ENCODE measurements around the gene DHRS3.

DHRS3 gene

GRCh38 chr1:12637693-12638092, 19.7 kb upstream of the DHRS3 start:
- DNase-seq = no peak

- DNase-seq = no peak
These were observed 18.3 kb upstream of the DHRS3 start for GRCh38 chr1:12636098-12636950.

GRCh38 chr1:12634696-12635202, 16.7 kb upstream of the DHRS3 start:
- no peak for DNase-seq

GRCh38 chr1:12634156-12634555, 16.1 kb upstream of the DHRS3 start:
- DNase-seq = no peak

- no peak for DNase-seq
These were observed 13.6 kb upstream of the DHRS3 start for GRCh38 chr1:12631571-12631970.

GRCh38 chr1:12630946-12631530, 13.0 kb upstream of the DHRS3 start:
- no peak for DNase-seq

- DNase-seq = no peak
These were observed 12.2 kb upstream of the DHRS3 start for GRCh38 chr1:12629985-12630760.

GRCh38 chr1:12629511-12629956, 11.5 kb upstream of the DHRS3 start:
- no peak for DNase-seq

GRCh38 chr1:12627296-12627695, 9.3 kb upstream of the DHRS3 start:
- no peak for DNase-seq

GRCh38 chr1:12626888-12627287, 8.9 kb upstream of the DHRS3 start:
- DNase-seq = no peak

- no peak for DNase-seq
These were observed 7.3 kb upstream of the DHRS3 start for GRCh38 chr1:12625276-12625675.

GRCh38 chr1:12622506-12622905, 4.5 kb upstream of the DHRS3 start:
- DNase-seq = no peak

- DNase-seq = no peak
These were observed 3.6 kb upstream of the DHRS3 start for GRCh38 chr1:12621346-12622335.

- no peak for DNase-seq
These were observed 2.9 kb upstream of the DHRS3 start for GRCh38 chr1:12620931-12621330.

GRCh38 chr1:12620488-12620865, 2.5 kb upstream of the DHRS3 start:
- DNase-seq = no peak

- DNase-seq = peak; percentile 73
These were observed 1.9 kb upstream of the DHRS3 start for GRCh38 chr1:12619792-12620487.

GRCh38 chr1:12618965-12619791, 1.2 kb upstream of the DHRS3 start:
- DNase-seq = peak; percentile 38 to 45

- no peak for DNase-seq
These were observed 603 bp upstream of the DHRS3 start for GRCh38 chr1:12618661-12618964.

GRCh38 chr1:12617511-12617900, 504 bp downstream of the DHRS3 start:
- peak; percentile 31 to 34 for DNase-seq

- DNase-seq = peak in 1 of 2 experiments; percentile 14
These were observed 1.2 kb downstream of the DHRS3 start for GRCh38 chr1:12616709-12617373.

Measured in activated CD4-positive, alpha-beta T cell treated with anti-CD3 and anti-CD28 coated beads, Interleukin-2, amount 50 U/mL, for 4 hours (primary cell).